Measurements from ENCODE around the gene RNF126. TPM values are rescaled to one million over a fixed set of nuclear protein-coding genes. Genes with fewer than 3 reads are reported as not detected.

The RNF126 gene
- 57.8 and 95.7 TPM in 2 replicates for total RNA-seq

DNA sequence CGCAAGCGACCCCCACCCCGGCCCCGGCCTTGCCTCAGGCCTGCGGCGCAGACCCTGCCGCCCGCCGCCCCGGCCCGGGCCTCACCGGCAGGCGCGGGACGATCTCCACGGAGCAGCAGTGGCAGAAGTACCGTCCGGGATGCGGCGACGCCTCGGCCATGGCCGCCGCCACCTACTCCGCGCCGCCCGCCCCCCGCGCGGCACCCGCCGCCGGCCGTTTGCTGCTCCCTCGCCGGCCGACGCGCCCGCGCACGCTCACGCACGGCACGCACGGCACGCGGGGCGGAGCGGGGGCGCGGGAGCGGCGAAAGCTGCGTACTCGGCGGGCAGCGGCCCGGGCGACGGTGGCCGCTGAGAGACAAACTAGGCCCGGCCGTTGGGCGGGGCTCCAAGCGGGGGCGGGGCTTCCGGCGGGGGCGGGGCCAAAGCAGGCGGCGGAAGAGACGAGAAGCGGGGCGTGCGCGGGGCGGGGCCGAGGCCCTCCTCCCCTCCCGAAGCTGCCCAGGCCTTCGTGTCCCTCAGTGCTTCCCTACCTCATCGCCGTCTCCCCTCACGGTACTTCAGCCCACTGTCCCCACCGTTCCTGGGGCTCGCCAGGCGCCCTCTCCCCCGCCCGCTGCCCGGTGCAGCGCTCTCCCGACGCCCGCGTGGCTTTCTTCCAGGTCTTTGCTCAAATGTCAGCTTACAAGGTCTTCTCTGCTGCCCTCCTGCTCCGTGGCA lies at the start of gene RNF126:
RNF126 (minus strand) TSS at position 253 of the 720 bp plus-strand sequence; CDS start at position 160, 93 bp downstream.

DNA sequence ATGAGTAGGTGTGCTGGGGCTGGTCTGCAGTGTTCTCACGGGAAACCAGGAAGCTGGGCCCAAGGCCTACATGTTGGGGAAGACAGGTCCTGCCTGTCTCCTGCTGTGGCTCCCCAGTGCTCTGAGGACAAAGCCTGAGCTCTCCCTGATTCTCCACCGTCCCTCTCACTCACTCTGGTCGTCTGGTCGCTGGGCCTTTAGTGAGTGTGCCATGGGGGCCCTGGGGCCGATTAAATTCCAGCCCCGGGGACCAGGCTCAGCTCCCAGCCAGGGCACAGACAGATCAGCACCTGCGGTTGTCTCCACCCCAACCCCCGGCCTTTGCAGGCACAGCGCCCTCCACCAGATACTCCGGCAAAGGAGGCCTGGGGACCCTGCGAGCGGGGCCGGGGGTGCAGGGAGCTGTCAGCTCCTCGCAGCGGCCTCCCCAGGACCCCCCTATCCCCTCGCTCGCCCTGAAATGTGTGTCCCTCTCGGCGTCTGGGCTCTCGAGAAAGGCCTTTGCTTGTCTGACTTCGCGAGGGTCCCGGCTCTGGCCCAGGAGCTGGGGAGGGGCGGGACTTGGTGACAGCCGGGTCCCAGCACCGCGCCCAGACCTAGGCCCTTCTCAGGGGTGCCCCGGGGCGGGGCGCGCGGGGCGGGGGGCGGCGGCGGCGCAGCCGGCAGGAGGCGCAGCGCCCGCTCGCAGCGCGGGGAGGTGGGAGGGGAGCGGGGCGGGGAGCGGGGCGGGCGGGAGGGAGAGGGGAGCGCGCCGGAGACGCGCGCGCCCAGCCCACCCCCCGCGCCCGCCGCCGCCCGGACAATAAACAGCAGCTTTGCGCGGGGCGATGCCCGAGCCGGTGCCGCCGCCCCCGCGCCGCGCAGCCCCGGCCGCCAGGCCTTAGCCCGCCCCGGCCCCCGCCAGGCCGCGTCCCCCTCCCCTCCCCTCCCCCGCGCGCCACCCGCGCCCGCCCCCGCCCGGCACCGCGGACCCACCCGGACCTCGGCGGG lies 45.4 kb upstream of the RNF126 start, which contains the start of gene PALM:
PALM (plus strand) TSS at position 782 of the 990 bp plus-strand sequence. CDS start 212 bp downstream, outside the sequence.

DNA sequence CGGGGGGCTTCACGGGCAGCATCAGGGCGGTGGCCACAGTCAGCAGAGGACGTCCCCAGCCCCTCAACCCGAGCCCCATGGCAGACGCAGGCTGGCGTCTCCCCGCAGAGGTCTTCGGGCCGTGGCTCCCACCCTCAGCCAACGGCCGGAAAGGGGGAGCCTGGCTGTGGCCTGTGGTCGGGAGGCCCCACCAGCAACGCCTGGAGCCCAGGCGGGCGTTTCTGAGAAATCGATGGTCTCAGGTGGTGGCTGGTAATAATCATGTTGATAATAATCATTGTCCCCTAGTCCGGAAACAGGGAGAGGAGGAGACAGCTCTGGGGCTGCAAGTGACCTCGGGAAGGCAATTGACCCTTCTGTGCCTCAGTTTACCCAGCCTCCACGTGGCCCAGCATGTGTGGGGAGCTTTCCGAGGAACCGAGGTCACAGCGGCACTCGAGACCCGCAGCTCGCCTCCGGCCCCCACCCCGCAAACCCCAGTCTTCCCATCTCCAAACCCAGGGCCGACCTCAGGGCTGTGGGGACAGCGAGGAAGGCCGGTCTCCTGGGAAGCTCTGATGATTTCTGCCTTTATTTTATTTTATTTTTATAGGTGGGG lies 32.4 kb upstream of the RNF126 start, which contains the start of gene PRSS57:
PRSS57 (minus strand) TSS at position 101 of the 598 bp plus-strand sequence; CDS start at position 79, 22 bp downstream.

DNA sequence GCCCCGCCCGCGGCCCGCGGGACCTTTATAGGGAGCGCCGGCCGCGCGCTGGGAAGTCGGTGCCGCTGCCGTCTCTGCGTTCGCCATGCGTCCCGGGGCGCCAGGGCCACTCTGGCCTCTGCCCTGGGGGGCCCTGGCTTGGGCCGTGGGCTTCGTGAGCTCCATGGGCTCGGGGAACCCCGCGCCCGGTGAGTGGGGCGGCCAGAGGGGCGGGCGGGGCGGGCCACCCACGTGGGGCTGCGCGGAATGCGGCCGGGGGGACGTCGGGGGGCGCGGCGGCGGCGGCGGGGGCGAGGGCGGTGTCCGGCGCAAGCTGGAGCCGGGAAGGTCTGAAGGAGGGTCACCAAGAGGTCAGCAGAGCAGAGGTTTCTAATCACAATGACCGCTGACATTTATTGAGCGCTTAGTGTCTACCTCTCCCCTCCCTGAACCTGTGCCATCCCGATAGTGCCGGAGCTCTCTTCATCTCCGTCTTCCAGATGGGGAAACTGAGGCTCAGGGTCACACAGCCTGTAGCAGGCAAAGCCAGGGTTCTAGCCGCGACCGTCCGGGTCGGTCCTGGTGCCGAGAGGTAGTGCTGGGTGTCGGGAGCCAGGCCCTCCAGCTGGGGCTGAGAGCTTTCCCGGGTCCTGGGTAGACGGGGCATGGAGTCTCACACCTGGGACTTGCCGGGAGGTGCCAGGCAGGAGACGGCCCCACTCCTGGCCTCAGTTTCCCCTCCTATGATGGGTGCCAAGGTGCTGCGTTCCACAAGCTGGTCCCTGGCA lies 13.5 kb upstream of the RNF126 start, which contains the start of gene FSTL3:
FSTL3 (plus strand) TSS at position 54 of the 767 bp plus-strand sequence; CDS start at position 86, 32 bp downstream.

DNA sequence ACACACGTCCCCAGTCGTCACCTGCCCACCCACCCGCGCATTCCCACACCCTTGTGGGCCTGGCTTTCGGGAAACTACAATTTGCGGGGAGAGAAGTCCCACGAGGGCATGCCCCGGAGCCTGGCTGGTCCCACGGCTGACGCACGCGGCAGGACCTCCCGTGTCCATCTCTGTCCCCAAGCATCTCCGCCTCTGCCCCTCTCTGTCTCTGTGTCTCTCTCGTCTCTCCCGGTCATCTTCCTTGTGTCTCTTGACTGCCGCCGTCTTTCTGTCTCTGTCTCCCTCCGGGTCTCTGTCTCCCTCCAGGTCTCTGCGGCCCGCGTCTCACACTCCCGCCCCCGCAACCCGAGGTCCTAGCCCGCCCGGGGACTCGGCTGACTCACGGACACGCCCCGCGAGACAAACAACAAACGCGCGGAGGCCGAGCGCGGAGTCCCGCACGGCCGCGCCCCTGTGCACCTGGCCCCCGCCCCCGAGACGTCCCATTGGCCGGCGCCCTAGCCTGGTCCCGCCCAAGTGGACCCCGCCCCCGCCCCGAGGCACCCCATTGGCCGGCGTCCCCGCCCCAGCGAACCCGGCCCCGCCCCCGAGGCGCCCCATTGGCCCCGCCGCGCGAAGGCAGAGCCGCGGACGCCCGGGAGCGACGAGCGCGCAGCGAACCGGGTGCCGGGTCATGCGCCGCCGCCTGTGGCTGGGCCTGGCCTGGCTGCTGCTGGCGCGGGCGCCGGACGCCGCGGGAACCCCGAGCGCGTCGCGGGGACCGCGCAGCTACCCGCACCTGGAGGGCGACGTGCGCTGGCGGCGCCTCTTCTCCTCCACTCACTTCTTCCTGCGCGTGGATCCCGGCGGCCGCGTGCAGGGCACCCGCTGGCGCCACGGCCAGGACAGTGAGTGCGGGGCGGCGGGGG lies 23.5 kb downstream of the RNF126 start, which contains the start of gene FGF22:
FGF22 (plus strand) TSS at position 627 of the 908 bp plus-strand sequence; CDS start at position 674, 47 bp downstream.

DNA sequence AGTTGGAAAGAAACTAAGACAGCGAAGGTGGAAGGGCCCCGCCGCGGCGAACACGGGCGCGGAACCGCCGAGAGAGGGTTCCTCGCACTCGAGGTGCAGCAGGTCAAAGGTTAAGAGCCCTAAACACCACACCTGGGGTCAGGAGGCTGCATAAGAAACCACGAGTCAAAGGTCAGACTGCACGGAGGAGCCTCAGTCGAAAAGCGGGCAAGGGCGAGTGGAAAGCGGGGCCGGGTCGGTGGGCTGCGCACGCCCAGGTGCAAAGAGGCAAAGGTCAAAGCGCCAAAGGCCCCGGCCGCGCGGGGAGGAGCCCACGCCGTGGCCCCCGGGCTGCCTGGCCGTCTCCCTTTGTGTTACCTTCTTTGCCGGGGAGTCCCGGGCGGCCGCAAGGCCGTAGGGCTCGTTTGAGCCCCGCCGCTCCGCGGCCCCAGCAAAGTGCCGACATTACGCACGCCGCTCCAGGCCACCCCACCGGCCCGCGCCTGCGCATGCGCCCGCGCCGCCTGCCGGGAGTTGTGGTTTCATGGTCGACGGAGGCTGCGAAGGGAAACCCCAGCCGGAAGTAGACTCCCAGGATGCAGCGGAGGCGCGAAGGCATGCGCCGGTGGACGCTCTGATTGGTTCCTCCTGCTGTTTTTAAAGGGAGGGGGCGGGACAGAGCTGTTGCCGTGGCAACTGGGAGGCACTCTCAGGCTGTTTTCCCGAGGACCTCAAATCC lies 29.8 kb downstream of the RNF126 start, which contains the start of gene POLRMT:
POLRMT (minus strand) TSS at position 470 of the 718 bp plus-strand sequence; CDS start at position 445, 25 bp downstream.

Other genes with a start within 250 kb of the RNF126 start
- 0.91 and 9.1 TPM in 2 replicates for gene SHC2, start 202.2 kb downstream of the RNF126 start, total RNA-seq
- not detected in 2 replicates for gene MADCAM1, start 166.7 kb downstream of the RNF126 start, total RNA-seq
- 34.6 and 75.3 TPM in 2 replicates for gene TPGS1, start 155.7 kb downstream of the RNF126 start, total RNA-seq
- 79.0 and 83.1 TPM in 2 replicates for gene CDC34, start 131.5 kb downstream of the RNF126 start, total RNA-seq
- 1.1 TPM in 1 of 2 replicates, not detected in the other for gene GZMM, start 119.2 kb downstream of the RNF126 start, total RNA-seq
- gene BSG, start 90.6 kb downstream of the RNF126 start, total RNA-seq, result 749 and 1,031 TPM in 2 replicates
- gene HCN2, start 73.3 kb downstream of the RNF126 start, total RNA-seq, result 1.6 and 2.7 TPM in 2 replicates
- 35.1 and 36.3 TPM in 2 replicates for gene POLRMT, start 29.7 kb downstream of the RNF126 start, total RNA-seq
- not detected in 2 replicates for gene FGF22, start 23.3 kb downstream of the RNF126 start, total RNA-seq
- gene FSTL3, start 13.2 kb upstream of the RNF126 start, total RNA-seq, result 118 and 238 TPM in 2 replicates
- 1.9 TPM in 1 of 2 replicates, not detected in the other for gene PRSS57, start 32.2 kb upstream of the RNF126 start, total RNA-seq
- 15.9 and 83.0 TPM in 2 replicates for gene PALM, start 45.7 kb upstream of the RNF126 start, total RNA-seq
- gene MISP, start 87.9 kb upstream of the RNF126 start, total RNA-seq, result 3.2 TPM in 2 replicates
- gene PTBP1, start 134.2 kb upstream of the RNF126 start, total RNA-seq, result 297 and 323 TPM in 2 replicates
- 1.7 and 102 TPM in 2 replicates for gene PLPPR3, start 158.7 kb upstream of the RNF126 start, total RNA-seq
- 2.5 TPM in 1 of 2 replicates, not detected in the other for gene AZU1, start 164.6 kb upstream of the RNF126 start, total RNA-seq
- gene PRTN3, start 177.8 kb upstream of the RNF126 start, total RNA-seq, result 2.6 TPM in 1 of 2 replicates, not detected in the other
- 15.0 TPM in 1 of 2 replicates, not detected in the other for gene ELANE, start 189.1 kb upstream of the RNF126 start, total RNA-seq
- gene CFD, start 196.4 kb upstream of the RNF126 start, total RNA-seq, result 0.91 and 262 TPM in 2 replicates
- gene MED16, start 230.0 kb upstream of the RNF126 start, total RNA-seq, result 45.9 and 54.3 TPM in 2 replicates
- gene RNU6-9, start 230.3 kb upstream of the RNF126 start, total RNA-seq, result not detected in 2 replicates